Neural cell (in vitro differentiated cells): ENCODE results near the gene KCNS1. TPM values are rescaled to one million over a fixed set of nuclear protein-coding genes. Genes with fewer than 3 reads are reported as not detected.

Source experiments
- H2AFZ ChIP-seq: fragments of 200-600, 300-800 bp; sonication (generic), shearing (Covaris generic); 2 replicates; pipeline ENCODE4 v1.6.0; 2014; ENCODE audit warnings: low read depth, mild to moderate bottlenecking, antibody characterized with exemption, low read length, moderate library complexity
- H3F3A ChIP-seq: fragments of 200-600 bp; shearing (Covaris generic); 2 replicates; pipeline ENCODE4 v1.6.1; 2016; ENCODE audit warnings: mild to moderate bottlenecking, moderate library complexity, mixed read lengths, antibody characterized with exemption, low read length; ENCODE audit not compliant: insufficient read depth, poor library complexity, severe bottlenecking
- H3K27ac ChIP-seq: fragments of 200-600, 300-800 bp; sonication (generic), shearing (Covaris generic); 2 replicates; pipeline ENCODE4 v1.5.1; 2014; ENCODE audit warnings: mild to moderate bottlenecking, low read length, moderate library complexity
- H3K27me3 ChIP-seq: fragments of 300-800, 200-600 bp; sonication (generic), shearing (Covaris generic); 2 replicates; pipeline ENCODE4 v1.6.0; 2014; ENCODE audit warnings: mild to moderate bottlenecking, low read depth, low read length, moderate library complexity; ENCODE audit not compliant: insufficient read depth
- H3K36me3 ChIP-seq: fragments of 300-800, 200-600 bp; sonication (generic), shearing (Covaris generic); 2 replicates; pipeline ENCODE4 v1.5.1; 2014; ENCODE audit warnings: mild to moderate bottlenecking, antibody characterized with exemption, low read length, moderate library complexity; ENCODE audit not compliant: insufficient read depth
- H3K4me2 ChIP-seq: fragments of 300-800, 200-600 bp; sonication (generic), shearing (Covaris generic); 2 replicates; pipeline ENCODE4 v1.6.0; 2014; ENCODE audit warnings: mild to moderate bottlenecking, low read length
- H3K4me3 ChIP-seq: fragments of 300-800, 200-600 bp; sonication (generic), shearing (Covaris generic); 2 replicates; pipeline ENCODE4 v1.5.1; 2014; ENCODE audit warnings: mild to moderate bottlenecking, low read length, moderate library complexity
- H3K79me2 ChIP-seq: fragments of 200-600 bp; shearing (Covaris generic); replicated peaks from 2 replicates; pipeline ENCODE4 v1.6.0; 2014; ENCODE audit warnings: mild to moderate bottlenecking, low read length, moderate library complexity; ENCODE audit not compliant: insufficient read depth
- H3K9ac ChIP-seq: fragments of 300-800, 200-600 bp; sonication (generic), shearing (Covaris generic); 2 replicates; pipeline ENCODE4 v1.6.1; 2016; ENCODE audit warnings: mild to moderate bottlenecking, low read length, mixed read lengths
- H3K9me2 ChIP-seq: fragments of 200-600 bp; shearing (Covaris generic); 2 replicates; pipeline ENCODE4 v1.6.1; 2016; ENCODE audit warnings: mild to moderate bottlenecking, low read length, mixed read lengths; ENCODE audit not compliant: insufficient read depth
- H3K9me3 ChIP-seq: fragments of 200-600, 300-800 bp; sonication (generic), shearing (Covaris generic); 2 replicates; pipeline ENCODE4 v1.6.1; 2016; ENCODE audit warnings: mild to moderate bottlenecking, mixed run types, low read length, moderate library complexity, mixed read lengths
- H4K20me1 ChIP-seq: fragments of 200-600 bp; shearing (Covaris generic); 2 replicates; pipeline ENCODE4 v1.6.1; 2016; ENCODE audit warnings: mild to moderate bottlenecking, mixed run types; ENCODE audit not compliant: insufficient read depth
- CTCF ChIP-seq: fragments of 450-650 bp; IDR thresholded peaks from 2 replicates; pipeline ENCODE4 v1.5.1; 2014; ENCODE audit warnings: antibody characterized with exemption, mild to moderate bottlenecking, moderate library complexity; ENCODE audit not compliant: poor library complexity, severe bottlenecking
- EP300 ChIP-seq: fragments of 450-650 bp; conservative IDR thresholded peaks from 2 replicates; pipeline ENCODE4 v1.6.1; 2014; ENCODE audit warnings: antibody characterized with exemption, mild to moderate bottlenecking, moderate library complexity; ENCODE audit not compliant: poor library complexity, severe bottlenecking
- EZH2 ChIP-seq: fragments of 200-600, 300-800 bp; shearing (Covaris generic), sonication (generic); IDR thresholded peaks from 2 replicates; pipeline ENCODE4 v1.6.1; 2014; ENCODE audit warnings: antibody characterized with exemption, low read length, borderline replicate concordance, mild to moderate bottlenecking; ENCODE audit not compliant: insufficient read depth, poor library complexity, severe bottlenecking
- MXI1 ChIP-seq: fragments of 450-650 bp; conservative IDR thresholded peaks from 2 replicates; pipeline ENCODE4 v1.6.1; 2014; ENCODE audit warnings: antibody characterized with exemption, mild to moderate bottlenecking; ENCODE audit not compliant: poor library complexity, severe bottlenecking
- POLR2AphosphoS5 ChIP-seq: IDR thresholded peaks from 2 replicates; pipeline ENCODE4 v1.6.1; 2012
- RAD21 ChIP-seq: fragments of 450-650 bp; conservative IDR thresholded peaks from 2 replicates; pipeline ENCODE4 v1.6.1; 2014; ENCODE audit warnings: antibody characterized with exemption, mild to moderate bottlenecking, moderate library complexity
- REST ChIP-seq: IDR thresholded peaks from 2 replicates; pipeline ENCODE4 v1.6.1; 2012; ENCODE audit warnings: borderline replicate concordance
- SMC3 ChIP-seq: fragments of 450-650 bp; conservative IDR thresholded peaks from 2 replicates; pipeline ENCODE4 v1.6.1; 2014; ENCODE audit warnings: antibody characterized with exemption, mild to moderate bottlenecking, moderate library complexity; ENCODE audit not compliant: poor library complexity
- TAF1 ChIP-seq: IDR thresholded peaks from 2 replicates; pipeline ENCODE4 v1.6.1; 2012; ENCODE audit warnings: low read depth
- polyA plus RNA-seq: library from polyadenylated mRNA; depleted of rRNA; stranded (reverse); fragments of >200 nt; gene quantifications from 2 replicates; pipeline ENCODE4 v1.2.3, GENCODE V29; 2014

KCNS1 gene
- polyA plus RNA-seq, 1 donor from 2014 or later = not detected

GRCh38 chr20:45111285-45111684 lies 10.4 kb upstream of the KCNS1 start:
- H3K27me3 ChIP-seq = no peaks in the 10 kb centered on the region
- no peak overlapping the region for H3K27ac ChIP-seq
- H3K36me3 ChIP-seq = no peaks in the 10 kb centered on the region
- no peaks in the 10 kb centered on the region for H4K20me1 ChIP-seq
- H3K9ac ChIP-seq = no peak overlapping the region
- no peaks in the 10 kb centered on the region for H3K9me2 ChIP-seq
- no peaks in the 10 kb centered on the region for H3K9me3 ChIP-seq
- TF ChIP-seq EP300 = no peak
- no peak for TF ChIP-seq REST
- no peak for TF ChIP-seq TAF1
- no peak for TF ChIP-seq POLR2AphosphoS5
- TF ChIP-seq CTCF = no peak
- no peak for TF ChIP-seq RAD21
- no peak for TF ChIP-seq MXI1
- no peak for TF ChIP-seq SMC3
- no peak overlapping the region for H2AFZ ChIP-seq
- no peak overlapping the region for H3K4me3 ChIP-seq
- H3K4me2 ChIP-seq = no peak overlapping the region
- no peaks in the 10 kb centered on the region for H3F3A ChIP-seq
- no peaks in the 10 kb centered on the region for H3K79me2 ChIP-seq

GRCh38 chr20:45110301-45110700 lies 9.4 kb upstream of the KCNS1 start:
- no peak for TF ChIP-seq REST
- no peak for TF ChIP-seq POLR2AphosphoS5
- no peak for TF ChIP-seq SMC3
- no peak for TF ChIP-seq EZH2
- no peak for TF ChIP-seq EP300
- TF ChIP-seq RAD21 = no peak
- no peak for TF ChIP-seq MXI1
- TF ChIP-seq CTCF = no peak
- no peak for TF ChIP-seq TAF1
- Histone ChIP-seq H3K9me3 (no peaks in the 10 kb centered on the region), H3K36me3 (no peaks in the 10 kb centered on the region), H3K9me2 (no peaks in the 10 kb centered on the region), H3K27me3 (no peaks in the 10 kb centered on the region), H3K27ac (no peak overlapping the region), H3K9ac (no peak overlapping the region), H3K79me2 (no peaks in the 10 kb centered on the region), H2AFZ (no peak overlapping the region), H3K4me3 (no peak overlapping the region), H4K20me1 (no peaks in the 10 kb centered on the region), H3K4me2 (no peak overlapping the region), H3F3A (no peaks in the 10 kb centered on the region)
